ENCODE results near the gene PRKN. TPM values are rescaled to one million over a fixed set of nuclear protein-coding genes. Genes with fewer than 3 reads are reported as not detected.

The PRKN gene
- total RNA-seq, 2 donors from 2014 or later = 15.7 to 19.3 TPM

DNA sequence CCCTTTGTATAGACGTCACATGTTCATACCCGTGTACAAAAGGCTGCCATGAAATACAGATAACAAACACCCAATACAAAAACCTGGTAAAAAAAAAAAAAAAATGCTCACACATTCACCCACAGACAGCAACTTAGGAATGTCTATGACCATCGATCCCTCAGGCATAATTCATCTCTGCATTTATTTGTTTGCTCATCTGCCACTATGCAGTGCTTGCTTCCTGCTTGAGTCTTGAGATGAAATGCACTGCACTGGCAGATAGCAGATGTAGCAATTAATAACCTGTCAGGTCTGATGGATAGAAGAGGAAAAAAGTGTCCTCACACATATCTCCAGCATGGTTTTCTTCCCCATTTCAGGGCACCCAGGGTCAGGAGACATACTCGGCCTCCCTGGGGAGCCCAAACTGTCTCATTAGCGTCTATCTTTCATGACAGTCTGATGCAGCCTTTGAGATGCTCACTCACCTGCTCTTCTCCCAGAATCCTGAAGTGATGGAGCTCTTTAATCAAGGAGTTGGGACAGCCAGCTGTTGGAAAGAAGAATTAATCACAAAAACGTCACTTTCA, 1158.6 kb downstream of the PRKN start:
- Histone ChIP-seq H3K4me3 (no peak overlapping the region), H3K27ac (no peak overlapping the region), H3K36me3 (no peaks in the 10 kb centered on the region), H3K9me3 (no peaks in the 10 kb centered on the region), H3K4me1 (no peaks in the 10 kb centered on the region), H3K27me3 (no peaks in the 10 kb centered on the region)
- DNase-seq (ENCODE audit: low spot score) = no peak
- no peak for TF ChIP-seq CTCF (IDR thresholded peaks at IDR 0.05)

DNA sequence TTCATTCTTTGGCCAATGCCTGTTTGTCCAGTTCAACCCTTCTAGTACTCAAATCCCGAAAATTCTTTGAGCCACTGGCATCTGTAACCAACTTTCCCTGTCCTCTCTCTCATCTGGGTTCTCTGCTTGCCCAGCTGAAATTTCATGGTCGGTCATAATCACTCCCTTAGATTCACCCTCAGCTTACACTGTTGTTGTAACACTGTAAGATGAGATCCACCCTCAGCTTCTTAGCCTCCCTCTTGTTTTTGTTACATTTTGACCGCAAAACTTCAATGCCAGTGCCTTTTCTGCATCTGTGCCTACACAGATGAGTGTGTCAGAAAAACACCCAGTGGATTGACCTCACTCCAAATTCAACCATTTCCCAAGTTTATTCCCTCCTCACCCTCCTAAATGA, 1162.6 kb downstream of the PRKN start:
- H3K27me3 ChIP-seq = no peaks in the 10 kb centered on the region
- TF ChIP-seq CTCF (IDR thresholded peaks at IDR 0.05) = no peak
- no peaks in the 10 kb centered on the region for H3K9me3 ChIP-seq
- no peak for DNase-seq (ENCODE audit: low spot score)
- H3K4me1 ChIP-seq = no peaks in the 10 kb centered on the region
- H3K27ac ChIP-seq = no peak overlapping the region
- no peak overlapping the region for H3K4me3 ChIP-seq
- no peaks in the 10 kb centered on the region for H3K36me3 ChIP-seq

DNA sequence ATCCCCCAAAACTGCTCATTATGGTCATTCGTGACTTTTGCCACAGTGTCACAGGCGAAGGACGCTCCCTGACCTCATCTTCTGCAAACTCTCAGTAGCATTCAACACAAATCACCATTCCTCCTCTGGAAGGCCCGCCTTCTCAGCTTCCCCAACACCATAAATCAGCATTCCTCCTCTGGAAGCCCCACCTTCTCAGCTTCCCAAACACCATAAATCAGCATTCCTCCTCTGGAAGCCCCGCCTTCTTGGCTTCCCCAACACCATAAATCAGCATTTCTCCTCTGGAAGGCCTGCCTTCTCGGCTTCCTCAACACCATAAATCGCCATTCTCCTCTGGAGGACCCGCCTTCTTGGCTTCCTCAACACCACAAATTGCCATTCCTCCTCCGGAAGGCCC, 1165.7 kb downstream of the PRKN start:
- H3K36me3 ChIP-seq = no peaks in the 10 kb centered on the region
- DNase-seq (ENCODE audit: low spot score) = no peak
- no peaks in the 10 kb centered on the region for H3K27me3 ChIP-seq
- no peaks in the 10 kb centered on the region for H3K4me1 ChIP-seq
- no peak overlapping the region for H3K27ac ChIP-seq
- TF ChIP-seq CTCF (IDR thresholded peaks at IDR 0.05) = no peak
- H3K9me3 ChIP-seq = peaks cover 0 to under 1% of the 10 kb centered on the region in 2 donors
- H3K4me3 ChIP-seq = no peak overlapping the region

DNA sequence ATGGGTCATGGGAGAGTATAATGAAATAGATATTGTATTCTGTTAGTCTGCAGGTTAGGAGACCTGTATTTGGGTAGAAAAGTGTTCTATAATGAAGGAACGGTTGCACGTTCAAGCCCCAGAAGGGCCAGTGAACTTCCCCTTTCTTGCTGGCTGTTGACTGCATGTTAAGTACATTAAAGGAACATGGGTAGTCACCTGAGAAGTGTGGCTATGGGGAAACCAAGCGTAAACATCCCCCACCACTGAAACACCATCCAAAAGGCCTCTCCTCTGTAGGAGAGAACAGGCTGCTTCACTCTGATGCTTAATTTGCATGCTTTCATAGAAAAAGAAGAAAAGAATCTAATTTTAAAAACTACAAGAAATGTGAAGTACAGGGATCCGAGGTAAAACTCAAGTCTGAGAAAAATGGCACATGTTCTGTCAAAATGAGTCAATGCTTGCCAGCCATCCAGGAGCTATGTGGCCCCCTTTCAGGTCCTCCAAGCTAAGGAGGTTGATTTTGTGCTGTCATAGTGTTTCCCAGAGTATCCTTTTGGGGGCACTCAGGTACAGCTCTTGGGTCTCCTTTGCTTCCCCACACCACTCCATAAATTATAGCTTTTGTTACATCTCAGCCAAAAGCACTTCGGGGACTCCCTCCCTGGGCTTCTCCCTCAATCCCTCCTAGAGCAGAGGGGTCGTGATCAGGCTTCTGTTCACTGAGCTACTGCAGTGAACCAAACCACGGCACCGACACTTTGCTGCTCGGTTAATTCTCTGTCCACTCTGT, 1170.0 kb downstream of the PRKN start:
- no peak for DNase-seq (ENCODE audit: low spot score)
- no peak overlapping the region for H3K27ac ChIP-seq
- no peak for TF ChIP-seq CTCF (IDR thresholded peaks at IDR 0.05)
- H3K4me1 ChIP-seq = no peaks in the 10 kb centered on the region
- no peaks in the 10 kb centered on the region for H3K36me3 ChIP-seq
- no peaks in the 10 kb centered on the region for H3K27me3 ChIP-seq
- H3K9me3 ChIP-seq = peaks cover 0 to 34% of the 10 kb centered on the region in 2 donors
- H3K4me3 ChIP-seq = no peak overlapping the region

- H3K27me3 ChIP-seq = no peaks in the 10 kb centered on the region
- no peak for DNase-seq (ENCODE audit: low spot score)
- no peaks in the 10 kb centered on the region for H3K4me1 ChIP-seq
- H3K9me3 ChIP-seq = peaks cover 0 to 34% of the 10 kb centered on the region in 2 donors
- no peak overlapping the region for H3K4me3 ChIP-seq
- TF ChIP-seq CTCF (IDR thresholded peaks at IDR 0.05) = no peak
- no peaks in the 10 kb centered on the region for H3K36me3 ChIP-seq
- H3K27ac ChIP-seq = no peak overlapping the region
Observed at GRCh38 chr6:161554883-161555282, 1172.7 kb downstream of the PRKN start.
